ENCODE results near the gene WDPCP.
"Not testable (repeated sequence)": the region's sequence is repeated elsewhere in the genome, so short reads cannot be mapped to it uniquely, and the experiment has no call there.

Gene WDPCP

GRCh38 chr2:63344575-63345284, 243.5 kb downstream of the WDPCP start:
- DNase-seq (ENCODE audit: low read depth): no peak
- TF ChIP-seq, protein P1, sequence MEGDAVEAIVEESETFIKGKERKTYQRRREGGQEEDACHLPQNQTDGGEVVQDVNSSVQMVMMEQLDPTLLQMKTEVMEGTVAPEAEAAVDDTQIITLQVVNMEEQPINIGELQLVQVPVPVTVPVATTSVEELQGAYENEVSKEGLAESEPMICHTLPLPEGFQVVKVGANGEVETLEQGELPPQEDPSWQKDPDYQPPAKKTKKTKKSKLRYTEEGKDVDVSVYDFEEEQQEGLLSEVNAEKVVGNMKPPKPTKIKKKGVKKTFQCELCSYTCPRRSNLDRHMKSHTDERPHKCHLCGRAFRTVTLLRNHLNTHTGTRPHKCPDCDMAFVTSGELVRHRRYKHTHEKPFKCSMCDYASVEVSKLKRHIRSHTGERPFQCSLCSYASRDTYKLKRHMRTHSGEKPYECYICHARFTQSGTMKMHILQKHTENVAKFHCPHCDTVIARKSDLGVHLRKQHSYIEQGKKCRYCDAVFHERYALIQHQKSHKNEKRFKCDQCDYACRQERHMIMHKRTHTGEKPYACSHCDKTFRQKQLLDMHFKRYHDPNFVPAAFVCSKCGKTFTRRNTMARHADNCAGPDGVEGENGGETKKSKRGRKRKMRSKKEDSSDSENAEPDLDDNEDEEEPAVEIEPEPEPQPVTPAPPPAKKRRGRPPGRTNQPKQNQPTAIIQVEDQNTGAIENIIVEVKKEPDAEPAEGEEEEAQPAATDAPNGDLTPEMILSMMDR (conservative IDR thresholded peaks at IDR 0.05; ENCODE audit: low read depth, low read length): no peak
- H3K4me3 ChIP-seq (ENCODE audit: low read depth, low read length): no peak overlapping the region

DNA sequence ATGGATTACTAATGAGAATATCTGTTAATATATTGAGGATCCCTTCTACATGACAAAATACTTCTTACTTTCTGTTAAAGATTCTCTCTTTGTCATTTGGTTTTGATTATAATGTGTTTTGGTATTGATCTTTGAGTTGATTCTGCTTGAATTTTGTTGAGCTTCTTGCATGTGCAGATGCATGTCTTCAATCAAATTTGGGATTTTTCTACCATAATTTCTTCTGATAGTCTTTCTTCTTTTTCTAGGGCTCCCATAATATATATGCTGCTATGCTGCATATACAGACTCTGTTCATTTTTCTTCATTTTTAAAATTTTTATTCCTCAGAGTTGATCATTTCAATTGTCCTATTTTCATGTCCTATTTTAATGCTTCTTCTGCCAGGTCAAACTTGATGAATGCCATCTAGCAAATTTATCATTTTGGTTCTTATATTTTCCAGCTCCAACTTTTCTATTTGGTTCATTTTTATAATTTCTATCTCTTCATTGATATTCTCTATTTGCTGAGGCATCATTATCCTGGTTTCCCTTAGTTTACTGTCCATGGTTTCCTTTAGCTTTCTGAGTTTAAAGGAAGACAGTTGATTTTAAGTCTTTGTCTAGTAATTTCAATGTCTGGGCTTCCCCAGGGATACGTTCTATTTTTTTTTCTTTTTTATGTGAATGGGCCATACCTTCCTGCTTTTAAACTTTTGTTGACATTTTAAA, 244.7 kb downstream of the WDPCP start:
- no peak overlapping the region for H3K4me3 ChIP-seq (ENCODE audit: low read depth, low read length)
- TF ChIP-seq, protein P1 (conservative IDR thresholded peaks at IDR 0.05; ENCODE audit: low read depth, low read length): no peak

DNA sequence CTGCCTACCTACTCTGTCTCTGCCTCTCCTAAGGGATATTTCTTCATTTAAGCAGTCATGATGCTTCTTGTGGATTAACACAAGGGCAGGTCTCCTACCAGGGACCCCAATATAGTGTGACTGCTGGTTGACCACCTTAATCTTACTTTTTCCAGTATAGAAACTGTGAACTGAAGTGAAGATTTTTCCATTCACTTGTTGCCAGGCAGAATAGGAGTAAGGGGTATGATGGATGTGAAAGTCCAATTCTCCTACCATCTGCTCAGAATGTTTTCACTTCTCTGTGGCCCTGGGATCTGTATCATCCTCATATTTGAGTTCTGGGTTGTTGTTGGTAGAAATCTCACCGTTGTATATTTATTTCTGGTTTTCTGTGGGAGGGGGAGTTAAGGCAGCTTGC, 247.8 kb downstream of the WDPCP start:
- H3K4me3 ChIP-seq (ENCODE audit: low read depth, low read length): no peak overlapping the region
- TF ChIP-seq, protein P1 (conservative IDR thresholded peaks at IDR 0.05; ENCODE audit: low read depth, low read length): no peak
- DNase-seq (ENCODE audit: low read depth): no peak

More for the DNA sequence above, 244.7 kb downstream of the WDPCP start:
- DNase-seq (ENCODE audit: low read depth): no peak

GRCh38 chr2:63334910-63335309, 253.4 kb downstream of the WDPCP start:
- no peak for DNase-seq (ENCODE audit: low read depth)
- TF ChIP-seq, protein P1 (conservative IDR thresholded peaks at IDR 0.05; ENCODE audit: low read depth, low read length): no peak
- H3K4me3 ChIP-seq (ENCODE audit: low read depth, low read length): no peak overlapping the region

GRCh38 chr2:63326473-63326872, 261.8 kb downstream of the WDPCP start:
- TF ChIP-seq, protein P1 (conservative IDR thresholded peaks at IDR 0.05; ENCODE audit: low read depth, low read length): no peak
- no peak overlapping the region for H3K4me3 ChIP-seq (ENCODE audit: low read depth, low read length)
- no peak for DNase-seq (ENCODE audit: low read depth)

DNA sequence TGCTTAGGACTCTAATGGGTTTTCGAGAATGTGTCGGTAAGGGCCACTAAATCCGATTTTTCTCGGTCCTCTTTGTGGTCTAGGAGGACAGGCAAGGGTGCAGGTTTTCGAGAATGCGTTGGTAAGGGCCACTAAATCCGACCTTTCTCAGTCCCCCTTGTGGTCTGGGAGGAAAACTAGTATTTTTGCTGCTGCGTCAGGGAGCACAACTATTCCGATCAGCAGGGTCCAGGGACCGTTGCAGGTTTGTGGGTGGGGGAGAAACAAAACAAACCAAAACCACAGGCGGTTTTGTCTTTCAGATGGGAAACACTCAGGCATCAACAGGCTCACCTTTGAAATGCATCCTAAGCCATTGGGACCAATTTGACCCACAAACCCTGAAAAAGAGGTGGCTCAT, 264.6 kb downstream of the WDPCP start:
- H3K4me3 ChIP-seq (ENCODE audit: low read depth, low read length); DNase-seq (ENCODE audit: low read depth): not testable (repeated sequence)

DNA sequence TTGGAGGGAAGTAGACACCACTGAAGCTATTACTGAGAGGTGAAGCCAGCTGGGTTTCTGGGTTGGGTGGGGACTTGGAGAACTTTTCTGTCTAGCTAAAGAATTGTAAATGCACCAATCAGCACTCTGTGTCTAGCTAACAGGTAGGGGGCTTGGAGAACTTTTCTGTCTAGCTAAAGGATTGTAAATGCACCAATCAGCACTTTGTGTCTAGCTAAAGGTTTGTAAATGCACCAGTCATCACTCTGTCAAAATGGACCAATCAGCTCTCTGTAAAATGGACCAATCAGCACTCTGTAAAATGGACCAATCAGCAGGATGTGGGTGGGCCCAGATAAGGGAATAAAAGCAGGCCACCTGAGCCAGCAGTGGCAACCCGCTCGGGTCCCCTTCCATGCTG, 266.3 kb downstream of the WDPCP start:
- H3K4me3 ChIP-seq (ENCODE audit: low read depth, low read length); DNase-seq (ENCODE audit: low read depth): not testable (repeated sequence)

GRCh38 chr2:63320669-63321068, 267.6 kb downstream of the WDPCP start:
- no peak overlapping the region for H3K4me3 ChIP-seq (ENCODE audit: low read depth, low read length)
- TF ChIP-seq, protein P1 (conservative IDR thresholded peaks at IDR 0.05; ENCODE audit: low read depth, low read length): no peak
- DNase-seq (ENCODE audit: low read depth): no peak

All from choroid plexus epithelial cell (primary cell).